HG02623 (cell line): ENCODE data around the gene ELFN1.

ENCODE experiments used
- ATAC-seq: cut with Tn5 transposase; IDR thresholded peaks from one replicate; pipeline ENCODE4 v1.9.1; 2021; ENCODE audit warnings: moderate library complexity; ENCODE audit not compliant: unreplicated experiment

The ELFN1 gene

GRCh38 chr7:1777122-1777521, 107.0 kb downstream of the ELFN1 start:
- ATAC-seq: no peak

GRCh38 chr7:1779445-1779844, 109.4 kb downstream of the ELFN1 start:
- ATAC-seq: no peak

- ATAC-seq: no peak
These were observed 111.3 kb downstream of the ELFN1 start for GRCh38 chr7:1781369-1781768.

- no peak for ATAC-seq
These were observed 115.8 kb downstream of the ELFN1 start for GRCh38 chr7:1785839-1786238.

GRCh38 chr7:1787241-1787640, 117.2 kb downstream of the ELFN1 start:
- no peak for ATAC-seq

GRCh38 chr7:1787681-1788235, 117.7 kb downstream of the ELFN1 start:
- no peak for ATAC-seq

GRCh38 chr7:1794888-1795542, 124.9 kb downstream of the ELFN1 start:
- no peak for ATAC-seq
